Measurements from ENCODE around the gene PGGHG. TPM values are rescaled to one million over a fixed set of nuclear protein-coding genes. Genes with fewer than 3 reads are reported as not detected.
A peak's percentile ranks its signal among the peaks of the same experiment; 100 is the strongest.

Gene PGGHG
- total RNA-seq, 1 donor from 2014 or later: 46.7 TPM

- Histone ChIP-seq H3K4me1 (no peaks in the 10 kb centered on the region), H3K9me3 (no peaks in the 10 kb centered on the region), H3K27ac (no peak overlapping the region), H3K36me3 (peaks cover 0 to 4% of the 10 kb centered on the region in 2 donors), H3K27me3 (no peaks in the 10 kb centered on the region), H3K4me3 (no peak overlapping the region)
- TF ChIP-seq POLR2AphosphoS5 (IDR thresholded peaks at IDR 0.05; ENCODE audit: insufficient read depth in 1 of 2, low read depth in 1 of 2) (no peak), POLR2A (IDR thresholded peaks at IDR 0.05) (no peak)
- TF ChIP-seq, protein P1, sequence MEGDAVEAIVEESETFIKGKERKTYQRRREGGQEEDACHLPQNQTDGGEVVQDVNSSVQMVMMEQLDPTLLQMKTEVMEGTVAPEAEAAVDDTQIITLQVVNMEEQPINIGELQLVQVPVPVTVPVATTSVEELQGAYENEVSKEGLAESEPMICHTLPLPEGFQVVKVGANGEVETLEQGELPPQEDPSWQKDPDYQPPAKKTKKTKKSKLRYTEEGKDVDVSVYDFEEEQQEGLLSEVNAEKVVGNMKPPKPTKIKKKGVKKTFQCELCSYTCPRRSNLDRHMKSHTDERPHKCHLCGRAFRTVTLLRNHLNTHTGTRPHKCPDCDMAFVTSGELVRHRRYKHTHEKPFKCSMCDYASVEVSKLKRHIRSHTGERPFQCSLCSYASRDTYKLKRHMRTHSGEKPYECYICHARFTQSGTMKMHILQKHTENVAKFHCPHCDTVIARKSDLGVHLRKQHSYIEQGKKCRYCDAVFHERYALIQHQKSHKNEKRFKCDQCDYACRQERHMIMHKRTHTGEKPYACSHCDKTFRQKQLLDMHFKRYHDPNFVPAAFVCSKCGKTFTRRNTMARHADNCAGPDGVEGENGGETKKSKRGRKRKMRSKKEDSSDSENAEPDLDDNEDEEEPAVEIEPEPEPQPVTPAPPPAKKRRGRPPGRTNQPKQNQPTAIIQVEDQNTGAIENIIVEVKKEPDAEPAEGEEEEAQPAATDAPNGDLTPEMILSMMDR (IDR thresholded peaks at IDR 0.05): no peak
- DNase-seq (ENCODE audit: extremely low spot score in 2 of 2): no peak
- intact Hi-C loops (cut with DNase I): loop anchor here (10.0 kb wide), 1 partner anchor 187 kb away; the partner anchor contains the start of gene ANO9
Measured at GRCh38 chr11:257766-258493, 31.0 kb upstream of the PGGHG start.

- Histone ChIP-seq H3K36me3 (no peaks in the 10 kb centered on the region), H3K9me3 (no peaks in the 10 kb centered on the region), H3K27me3 (no peaks in the 10 kb centered on the region), H3K4me3 (no peak overlapping the region), H3K27ac (no peak overlapping the region), H3K4me1 (no peaks in the 10 kb centered on the region)
- TF ChIP-seq POLR2AphosphoS5 (IDR thresholded peaks at IDR 0.05; ENCODE audit: insufficient read depth in 1 of 2, low read depth in 1 of 2) (no peak), POLR2A (IDR thresholded peaks at IDR 0.05) (no peak)
- TF ChIP-seq, protein P1 (IDR thresholded peaks at IDR 0.05): no peak
- intact Hi-C loops (cut with DNase I): loop anchor here (10.0 kb wide), 1 partner anchor 185 kb away; the partner anchor contains the start of gene ANO9
- DNase-seq (ENCODE audit: extremely low spot score in 2 of 2): no peak
Measured at GRCh38 chr11:259413-259812, 29.5 kb upstream of the PGGHG start.

- Histone ChIP-seq H3K27me3 (no peaks in the 10 kb centered on the region), H3K4me1 (no peaks in the 10 kb centered on the region), H3K9me3 (no peaks in the 10 kb centered on the region), H3K4me3 (no peak overlapping the region), H3K27ac (no peak overlapping the region), H3K36me3 (no peaks in the 10 kb centered on the region)
- no peak for TF ChIP-seq POLR2AphosphoS5 (IDR thresholded peaks at IDR 0.05; ENCODE audit: insufficient read depth in 1 of 2, low read depth in 1 of 2)
- TF ChIP-seq, protein P1 (IDR thresholded peaks at IDR 0.05): no peak
- no peak for TF ChIP-seq POLR2A (IDR thresholded peaks at IDR 0.05)
- intact Hi-C loops (cut with DNase I): no loop called here
- no peak for DNase-seq (ENCODE audit: extremely low spot score in 2 of 2)
Measured at GRCh38 chr11:261624-262023, 27.3 kb upstream of the PGGHG start.

- peaks cover 12% of the 10 kb centered on the region for H3K4me1 ChIP-seq
- no peaks in the 10 kb centered on the region for H3K9me3 ChIP-seq
- no peak overlapping the region for H3K27ac ChIP-seq
- no peaks in the 10 kb centered on the region for H3K36me3 ChIP-seq
- no peaks in the 10 kb centered on the region for H3K27me3 ChIP-seq
- H3K4me3 ChIP-seq: no peak overlapping the region
- TF ChIP-seq, protein P1 (IDR thresholded peaks at IDR 0.05): no peak
- TF ChIP-seq POLR2A (IDR thresholded peaks at IDR 0.05) (no peak), POLR2AphosphoS5 (IDR thresholded peaks at IDR 0.05; ENCODE audit: insufficient read depth in 1 of 2, low read depth in 1 of 2) (no peak)
- peak in 1 of 2 donors; percentile 46 for DNase-seq (ENCODE audit: extremely low spot score in 2 of 2)
- intact Hi-C loops (cut with DNase I): no loop called here
Measured at GRCh38 chr11:266676-267439, 22.1 kb upstream of the PGGHG start.
